KMS-11 (cell line): ENCODE results near the gene SUPT20H.

Experiments
- H2AFZ ChIP-seq: fragments of 200-600 bp; sonication (generic); 2 replicates; pipeline ENCODE4 v1.6.1; 2016; ENCODE audit warnings: antibody characterized with exemption, mixed run types, low read depth
- H3K27ac ChIP-seq: fragments of 200-600 bp; sonication (generic); 2 replicates; pipeline ENCODE4 v1.6.1; 2016; ENCODE audit warnings: mild to moderate bottlenecking, mixed run types
- H3K27me3 ChIP-seq: fragments of 200-600 bp; sonication (generic); 2 replicates; pipeline ENCODE4 v1.6.1; 2017; ENCODE audit warnings: mild to moderate bottlenecking, low read depth, mixed run types, moderate library complexity; ENCODE audit not compliant: insufficient read depth
- H3K36me3 ChIP-seq: fragments of 200-600 bp; sonication (generic); 2 replicates; pipeline ENCODE4 v1.6.1; 2017; ENCODE audit warnings: mild to moderate bottlenecking, mixed run types; ENCODE audit not compliant: insufficient read depth
- H3K4me1 ChIP-seq: fragments of 200-600 bp; sonication (generic); 2 replicates; pipeline ENCODE4 v1.6.1; 2016; ENCODE audit warnings: mild to moderate bottlenecking, low read depth, mixed run types; ENCODE audit not compliant: poor library complexity, severe bottlenecking
- H3K4me2 ChIP-seq: fragments of 200-600 bp; sonication (generic); 2 replicates; pipeline ENCODE4 v1.7.0; 2016; ENCODE audit warnings: mild to moderate bottlenecking, mixed run types
- H3K4me3 ChIP-seq: fragments of 200-600 bp; sonication (generic); IDR thresholded peaks from 2 replicates; pipeline ENCODE4 v1.6.1; 2017; ENCODE audit warnings: low read depth, low read length, mixed read lengths; ENCODE audit not compliant: insufficient read depth
- H3K79me2 ChIP-seq: fragments of 200-600 bp; sonication (generic); 2 replicates; pipeline ENCODE4 v1.6.1; 2016; ENCODE audit warnings: low read depth, mixed run types; ENCODE audit not compliant: insufficient read depth
- H3K9ac ChIP-seq: fragments of 200-600 bp; sonication (generic); 2 replicates; pipeline ENCODE4 v1.6.1; 2016; ENCODE audit warnings: mild to moderate bottlenecking, mixed run types
- H4K20me1 ChIP-seq: fragments of 200-600 bp; sonication (generic); 2 replicates; pipeline ENCODE4 v1.6.1; 2016; ENCODE audit warnings: mild to moderate bottlenecking, mixed run types; ENCODE audit not compliant: insufficient read depth
- TF ChIP-seq, protein P1 (sequence below): fragments of 200-600 bp; sonication (generic); conservative IDR thresholded peaks from 2 replicates; pipeline ENCODE4 v1.6.1; 2017; ENCODE audit warnings: low read depth, mild to moderate bottlenecking, antibody characterized with exemption, low read length, moderate library complexity, mixed read lengths

The SUPT20H gene

GRCh38 chr13:36999054-36999714 is 60.3 kb downstream of the SUPT20H start, which contains the start of gene ALG5:
Gene ALG5 (minus strand): TSS chr13:36999340. CDS start chr13:36999300, 40 bp downstream.
- peak within 1 kb of the TSS; percentile 79 for H2AFZ ChIP-seq
- no peaks in the 10 kb centered on the region for H4K20me1 ChIP-seq
- no peaks in the 10 kb centered on the region for H3K27me3 ChIP-seq
- H3K4me1 ChIP-seq: peaks cover 10% of the 10 kb centered on the region
- no peaks in the 10 kb centered on the region for H3K36me3 ChIP-seq
- TF ChIP-seq, protein P1, sequence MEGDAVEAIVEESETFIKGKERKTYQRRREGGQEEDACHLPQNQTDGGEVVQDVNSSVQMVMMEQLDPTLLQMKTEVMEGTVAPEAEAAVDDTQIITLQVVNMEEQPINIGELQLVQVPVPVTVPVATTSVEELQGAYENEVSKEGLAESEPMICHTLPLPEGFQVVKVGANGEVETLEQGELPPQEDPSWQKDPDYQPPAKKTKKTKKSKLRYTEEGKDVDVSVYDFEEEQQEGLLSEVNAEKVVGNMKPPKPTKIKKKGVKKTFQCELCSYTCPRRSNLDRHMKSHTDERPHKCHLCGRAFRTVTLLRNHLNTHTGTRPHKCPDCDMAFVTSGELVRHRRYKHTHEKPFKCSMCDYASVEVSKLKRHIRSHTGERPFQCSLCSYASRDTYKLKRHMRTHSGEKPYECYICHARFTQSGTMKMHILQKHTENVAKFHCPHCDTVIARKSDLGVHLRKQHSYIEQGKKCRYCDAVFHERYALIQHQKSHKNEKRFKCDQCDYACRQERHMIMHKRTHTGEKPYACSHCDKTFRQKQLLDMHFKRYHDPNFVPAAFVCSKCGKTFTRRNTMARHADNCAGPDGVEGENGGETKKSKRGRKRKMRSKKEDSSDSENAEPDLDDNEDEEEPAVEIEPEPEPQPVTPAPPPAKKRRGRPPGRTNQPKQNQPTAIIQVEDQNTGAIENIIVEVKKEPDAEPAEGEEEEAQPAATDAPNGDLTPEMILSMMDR: peak; percentile 72
- peak within 1 kb of the TSS; percentile 84 for H3K4me2 ChIP-seq
- H3K27ac ChIP-seq: peak within 1 kb of the TSS; percentile 98
- H3K9ac ChIP-seq: peak within 1 kb of the TSS; percentile 95
- peaks cover 52% of the 10 kb centered on the region for H3K79me2 ChIP-seq
- peak within 1 kb of the TSS; percentile 40 for H3K4me3 ChIP-seq

GRCh38 chr13:36998624-36999041 is 60.9 kb downstream of the SUPT20H start:
- TF ChIP-seq, protein P1: no peak
- peak overlapping the region; percentile 98 for H3K27ac ChIP-seq
- H3K79me2 ChIP-seq: peaks cover 52% of the 10 kb centered on the region
- H3K4me2 ChIP-seq: peak overlapping the region; percentile 84
- no peaks in the 10 kb centered on the region for H3K27me3 ChIP-seq
- H3K9ac ChIP-seq: peak overlapping the region; percentile 95
- peak overlapping the region; percentile 40 for H3K4me3 ChIP-seq
- no peaks in the 10 kb centered on the region for H4K20me1 ChIP-seq
- peaks cover 10% of the 10 kb centered on the region for H3K4me1 ChIP-seq
- no peaks in the 10 kb centered on the region for H3K36me3 ChIP-seq
- peak overlapping the region; percentile 73 for H2AFZ ChIP-seq

DNA sequence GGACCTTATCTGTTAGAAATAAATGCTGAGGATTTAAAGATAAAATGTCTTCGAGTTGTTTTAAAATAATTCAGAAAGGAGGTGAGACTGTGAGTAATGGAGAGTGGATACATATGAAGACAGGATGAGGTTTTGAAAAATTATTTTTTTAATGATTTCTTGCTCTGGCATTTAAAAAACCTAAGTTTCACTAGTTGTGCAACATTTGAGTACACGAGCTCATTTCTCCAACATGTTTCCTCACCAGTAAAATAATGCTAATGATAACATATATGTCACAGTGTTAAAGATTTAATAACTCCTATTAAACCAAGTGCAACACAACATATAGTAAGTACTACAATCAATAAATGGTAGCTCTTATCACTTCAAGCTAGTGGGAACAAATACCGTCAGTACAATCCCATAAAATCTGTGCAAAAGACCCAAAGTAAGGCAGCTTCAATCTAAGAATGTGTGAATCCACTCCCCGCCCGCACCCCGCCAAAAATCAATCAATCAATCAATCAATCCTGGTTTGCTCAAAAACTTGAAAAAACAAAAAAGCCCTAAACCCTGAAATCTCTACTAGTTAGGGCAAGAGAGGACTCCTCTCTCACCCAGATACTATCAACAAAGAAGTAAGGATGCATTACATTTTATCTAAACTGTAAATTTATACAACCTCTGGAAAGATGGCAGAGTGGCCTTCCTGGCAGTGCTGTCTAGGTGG is 61.6 kb downstream of the SUPT20H start:
- peak overlapping the region; percentile 84 for H3K4me2 ChIP-seq
- H4K20me1 ChIP-seq: no peaks in the 10 kb centered on the region
- peaks cover 50% of the 10 kb centered on the region for H3K79me2 ChIP-seq
- no peaks in the 10 kb centered on the region for H3K27me3 ChIP-seq
- peak overlapping the region; percentile 40 for H3K4me3 ChIP-seq
- peak overlapping the region; percentile 98; the same call in 1 of the 2 replicates for H3K27ac ChIP-seq
- peak overlapping the region; percentile 95; the same call in 1 of the 2 replicates for H3K9ac ChIP-seq
- TF ChIP-seq, protein P1: no peak
- no peak overlapping the region for H2AFZ ChIP-seq
- H3K4me1 ChIP-seq: peaks cover 10% of the 10 kb centered on the region
- no peaks in the 10 kb centered on the region for H3K36me3 ChIP-seq

- TF ChIP-seq, protein P1: no peak
Measured at GRCh38 chr13:36992362-36992761, 67.1 kb downstream of the SUPT20H start.

More at GRCh38 chr13:36992362-36992761, 67.1 kb downstream of the SUPT20H start:
- Histone ChIP-seq H2AFZ (no peak overlapping the region), H3K4me2 (no peak overlapping the region), H4K20me1 (no peaks in the 10 kb centered on the region), H3K79me2 (peaks cover 18% of the 10 kb centered on the region; the same call in 1 of the 2 replicates), H3K9ac (no peak overlapping the region), H3K36me3 (no peaks in the 10 kb centered on the region), H3K27ac (no peak overlapping the region), H3K4me3 (no peak overlapping the region), H3K27me3 (no peaks in the 10 kb centered on the region), H3K4me1 (no peaks in the 10 kb centered on the region)
